Omental fat pad (tissue), 4 donors: ENCODE results near the gene MSLN. TPM values are rescaled to one million over a fixed set of nuclear protein-coding genes. Genes with fewer than 3 reads are reported as not detected.

ENCODE experiments used
- ATAC-seq: fragments of 150-250 bp; one replicate; pipeline ENCODE4 v1.9.1; 2016; ENCODE audit warnings: mild to moderate bottlenecking, moderate library complexity; ENCODE audit not compliant: low FRiP score
- DNase-seq: peaks from one replicate; pipeline ENCODE4 v3.0.0-alpha.2; 2019; ENCODE audit warnings: low spot score
- total RNA-seq, 4 donors: library from RNA; depleted of rRNA; stranded (reverse); fragments of >200 nt; gene quantifications; one replicate each; pipeline ENCODE4 v1.1.0, GENCODE V29; 2016
- TF ChIP-seq, protein P1 (sequence below), 3 donors: fragments of 450-650 bp; IDR thresholded peaks; one replicate each; pipeline ENCODE4 v1.5.1; 2016 to 2017; ENCODE audit warnings: antibody characterized with exemption in 3 of 3, mild to moderate bottlenecking in 3 of 3, moderate library complexity in 2 of 3

MSLN gene
- total RNA-seq, 4 donors from 2014 or later = 1.1 to 355 (median 129) TPM

GRCh38 chr16:754656-755055, 5.9 kb upstream of the MSLN start:
- DNase-seq (no peak), ATAC-seq (no peak)
- TF ChIP-seq, protein P1, sequence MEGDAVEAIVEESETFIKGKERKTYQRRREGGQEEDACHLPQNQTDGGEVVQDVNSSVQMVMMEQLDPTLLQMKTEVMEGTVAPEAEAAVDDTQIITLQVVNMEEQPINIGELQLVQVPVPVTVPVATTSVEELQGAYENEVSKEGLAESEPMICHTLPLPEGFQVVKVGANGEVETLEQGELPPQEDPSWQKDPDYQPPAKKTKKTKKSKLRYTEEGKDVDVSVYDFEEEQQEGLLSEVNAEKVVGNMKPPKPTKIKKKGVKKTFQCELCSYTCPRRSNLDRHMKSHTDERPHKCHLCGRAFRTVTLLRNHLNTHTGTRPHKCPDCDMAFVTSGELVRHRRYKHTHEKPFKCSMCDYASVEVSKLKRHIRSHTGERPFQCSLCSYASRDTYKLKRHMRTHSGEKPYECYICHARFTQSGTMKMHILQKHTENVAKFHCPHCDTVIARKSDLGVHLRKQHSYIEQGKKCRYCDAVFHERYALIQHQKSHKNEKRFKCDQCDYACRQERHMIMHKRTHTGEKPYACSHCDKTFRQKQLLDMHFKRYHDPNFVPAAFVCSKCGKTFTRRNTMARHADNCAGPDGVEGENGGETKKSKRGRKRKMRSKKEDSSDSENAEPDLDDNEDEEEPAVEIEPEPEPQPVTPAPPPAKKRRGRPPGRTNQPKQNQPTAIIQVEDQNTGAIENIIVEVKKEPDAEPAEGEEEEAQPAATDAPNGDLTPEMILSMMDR (IDR thresholded peaks at IDR 0.05) = no peak

GRCh38 chr16:756428-756827, 4.1 kb upstream of the MSLN start:
- TF ChIP-seq, protein P1 (IDR thresholded peaks at IDR 0.05) = no peak
- DNase-seq = no peak
- ATAC-seq = no peak

DNA sequence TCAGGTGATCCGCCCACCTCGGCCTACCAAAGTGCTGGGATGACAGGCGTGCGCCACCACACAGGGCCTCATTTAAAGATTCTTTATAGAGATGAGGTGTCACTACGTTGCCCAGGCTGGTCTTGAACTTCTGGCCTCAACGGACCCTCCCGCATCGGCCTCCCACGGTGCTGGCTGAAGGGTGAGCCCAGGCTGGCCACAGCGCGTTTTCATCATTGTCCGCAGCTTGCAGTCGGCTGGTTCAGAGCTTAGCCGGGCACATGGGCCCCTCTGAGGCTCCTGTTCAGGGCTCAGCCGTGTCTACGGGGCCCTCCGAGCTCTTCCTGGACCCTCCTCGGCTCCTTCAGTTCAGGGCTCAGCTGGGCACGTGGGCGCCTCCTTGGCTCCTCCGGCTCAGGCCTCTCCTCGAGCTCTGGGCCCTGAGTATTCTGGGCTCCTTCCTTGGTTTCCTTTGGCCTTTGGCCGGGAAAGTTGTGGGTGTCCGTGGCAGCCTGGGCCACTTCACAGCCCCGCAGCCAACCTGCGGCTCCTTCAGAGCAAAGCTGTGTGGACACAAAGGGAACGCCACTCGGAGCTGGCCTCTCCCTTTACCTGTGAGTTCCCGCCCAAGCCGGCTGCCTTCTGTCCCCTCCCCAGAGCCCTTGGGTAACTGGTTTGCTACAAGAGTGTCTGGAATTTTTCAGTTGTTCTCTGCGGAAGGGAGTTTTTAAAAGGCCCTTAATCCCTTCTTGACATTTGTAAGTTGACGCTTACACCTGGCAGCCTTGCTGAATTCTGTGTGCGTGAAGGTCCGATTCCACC, 1.2 kb upstream of the MSLN start:
- TF ChIP-seq, protein P1 (IDR thresholded peaks at IDR 0.05) = no peak
- DNase-seq (no peak), ATAC-seq (no peak)

GRCh38 chr16:760065-760464, 469 bp upstream of the MSLN start:
- ATAC-seq = peak; percentile 23

DNA sequence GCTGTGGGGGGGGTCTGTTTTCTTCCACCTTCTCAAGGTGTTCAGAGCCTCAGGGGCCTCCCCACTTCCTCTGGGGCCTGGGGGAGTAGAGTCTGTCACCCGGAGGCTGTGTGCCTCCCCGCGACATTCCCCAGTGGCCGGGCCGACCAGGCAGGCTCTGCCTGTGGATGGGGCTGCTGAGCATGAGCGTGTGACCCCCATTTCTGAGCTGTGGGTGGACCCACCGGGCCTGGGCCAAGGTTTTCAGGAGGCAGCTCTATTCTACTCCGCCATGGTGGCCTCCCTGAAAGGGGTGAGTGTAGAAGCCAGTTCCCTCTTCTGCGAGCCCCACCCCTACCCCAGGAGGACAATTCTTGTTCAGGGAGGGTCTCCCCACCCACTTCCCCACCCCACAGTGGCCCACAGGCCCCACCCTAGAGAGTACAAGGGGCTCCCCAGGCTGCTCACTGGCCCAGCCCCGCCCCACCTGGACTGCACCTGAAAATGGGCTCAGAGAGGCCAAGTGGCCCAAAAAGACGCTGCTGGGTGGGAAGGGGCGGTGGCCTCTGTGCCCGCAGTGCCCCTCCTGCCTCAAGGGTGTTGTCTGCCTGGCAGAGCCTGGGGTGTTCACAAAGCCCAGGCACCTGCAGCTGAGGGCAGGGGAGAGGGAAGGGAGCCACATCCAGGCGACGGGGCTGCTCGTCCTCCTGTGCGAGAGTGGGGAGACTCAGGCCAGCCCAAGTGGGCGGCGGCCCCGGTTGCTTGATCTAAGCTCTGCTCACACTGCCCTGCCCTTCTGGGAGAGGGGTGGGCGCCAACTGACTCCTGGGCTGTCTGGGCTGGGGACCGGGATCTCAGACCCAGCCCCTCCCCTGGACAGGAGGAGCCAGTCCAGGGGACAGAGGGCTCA, 1.3 kb downstream of the MSLN start:
- TF ChIP-seq, protein P1 (IDR thresholded peaks at IDR 0.05) = no peak
- ATAC-seq = no peak
- DNase-seq = no peak

More at GRCh38 chr16:760065-760464, 469 bp upstream of the MSLN start:
- TF ChIP-seq, protein P1 (IDR thresholded peaks at IDR 0.05) = no peak
- DNase-seq = no peak

DNA sequence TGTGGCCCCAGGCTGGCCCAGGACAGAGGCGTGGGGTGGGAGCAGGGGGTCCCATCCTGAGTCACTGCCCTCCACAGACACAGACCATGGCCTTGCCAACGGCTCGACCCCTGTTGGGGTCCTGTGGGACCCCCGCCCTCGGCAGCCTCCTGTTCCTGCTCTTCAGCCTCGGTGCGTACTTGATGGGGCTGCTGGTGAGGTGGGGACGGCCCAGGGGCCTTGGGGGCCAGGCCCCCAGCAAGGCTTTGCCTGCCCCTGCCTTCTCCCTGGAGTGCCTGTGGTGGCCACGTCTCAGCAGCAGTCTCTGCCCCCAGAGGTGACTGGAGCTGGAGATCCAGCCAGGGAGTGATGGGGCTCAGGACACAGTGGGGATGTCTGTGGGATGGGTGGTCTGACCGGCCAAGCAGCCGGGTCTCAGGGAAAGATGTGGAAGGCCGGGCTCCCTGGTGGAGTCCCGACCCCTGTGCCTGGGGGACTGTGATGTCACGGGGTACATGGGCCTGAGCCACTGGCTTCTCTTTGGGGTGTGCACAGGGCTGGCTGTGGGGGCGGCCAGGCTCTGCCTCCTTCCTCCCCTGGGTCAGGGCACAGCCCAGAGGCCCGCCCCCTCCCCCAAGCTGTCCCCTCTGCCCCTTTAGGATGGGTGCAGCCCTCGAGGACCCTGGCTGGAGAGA, 2.2 kb downstream of the MSLN start:
- ATAC-seq = no peak
- no peak for DNase-seq
- TF ChIP-seq, protein P1 (IDR thresholded peaks at IDR 0.05) = no peak
